WTC11 (cell line): Measurements from ENCODE around the gene F5. TPM values are rescaled to one million over a fixed set of nuclear protein-coding genes. Genes with fewer than 3 reads are reported as not detected.

Experiments
- ATAC-seq: fragments of 200-7000 bp; cut with Tn5 transposase; 2 replicates; pipeline ENCODE4 v1.10.0; 2021; ENCODE audit warnings: mild to moderate bottlenecking, moderate library complexity
- CTCF ChIA-PET: fragments of 300-600 bp; sonication (Branson Sonifier 250); formaldehyde crosslinking; loops from one replicate; lab custom pipeline; 2021; ENCODE audit warnings: antibody characterized with exemption; lab: Charles Lee
- POLR2A ChIA-PET: fragments of 350-600 bp; sonication (Branson Sonifier 250); formaldehyde crosslinking; loops from one replicate; lab custom pipeline; 2021; ENCODE audit warnings: antibody characterized with exemption; lab: Charles Lee
- DNase-seq: peaks from one replicate; pipeline ENCODE4 v3.0.0; 2021; ENCODE audit warnings: low spot score
- H3K27ac Mint-ChIP-seq: 2 replicates; pipeline ENCODE4 v1.8.0; 2021; ENCODE audit warnings: mixed read lengths
- H3K27me3 Mint-ChIP-seq: 2 replicates; pipeline ENCODE4 v1.8.0; 2021; ENCODE audit warnings: low read depth, mild to moderate bottlenecking, moderate library complexity, mixed read lengths
- H3K36me3 Mint-ChIP-seq: 2 replicates; pipeline ENCODE4 v1.8.0; 2021; ENCODE audit warnings: mixed read lengths
- H3K4me1 Mint-ChIP-seq: 2 replicates; pipeline ENCODE4 v1.8.0; 2022; ENCODE audit warnings: mixed read lengths
- H3K4me3 Mint-ChIP-seq: 2 replicates; pipeline ENCODE4 v1.8.0; 2021; ENCODE audit warnings: mild to moderate bottlenecking, moderate library complexity, mixed read lengths
- H3K9me3 Mint-ChIP-seq: 2 replicates; pipeline ENCODE4 v1.8.0; 2021; ENCODE audit warnings: mixed read lengths
- ATF6 ChIP-seq: sonication (generic); formaldehyde crosslinking; IDR thresholded peaks from 2 replicates; pipeline ENCODE4 v1.8.1; 2023; ENCODE audit warnings: mild to moderate bottlenecking, missing genetic modification reagents
- E2F4 ChIP-seq: sonication (generic); formaldehyde crosslinking; IDR thresholded peaks from 2 replicates; pipeline ENCODE4 v1.8.1; 2022; ENCODE audit warnings: low read depth, mild to moderate bottlenecking, moderate library complexity, missing genetic modification reagents, borderline replicate concordance
- ELF4 ChIP-seq: sonication (generic); formaldehyde crosslinking; IDR thresholded peaks from 2 replicates; pipeline ENCODE4 v1.8.1; 2022; ENCODE audit warnings: low read depth, mild to moderate bottlenecking, moderate library complexity, missing genetic modification reagents
- EMX1 ChIP-seq: fragments of 250-450 bp; sonication (Bioruptor Pico); IDR thresholded peaks from 2 replicates; pipeline ENCODE4 v1.8.0; 2021; ENCODE audit warnings: mild to moderate bottlenecking
- FOXJ3 ChIP-seq: sonication (generic); formaldehyde crosslinking; IDR thresholded peaks from 2 replicates; pipeline ENCODE4 v1.9.0; 2021; ENCODE audit warnings: missing genetic modification reagents, mild to moderate bottlenecking, borderline replicate concordance
- FOXK1 ChIP-seq: sonication (generic); formaldehyde crosslinking; IDR thresholded peaks from 2 replicates; pipeline ENCODE4 v1.8.0; 2022; ENCODE audit warnings: mild to moderate bottlenecking, moderate library complexity, missing genetic modification reagents
- HMGXB4 ChIP-seq: sonication (generic); formaldehyde crosslinking; IDR thresholded peaks from 2 replicates; pipeline ENCODE4 v1.8.1; 2023; ENCODE audit warnings: mild to moderate bottlenecking, moderate library complexity, missing genetic modification reagents
- IRF1 ChIP-seq: sonication (generic); formaldehyde crosslinking; IDR thresholded peaks from 2 replicates; pipeline ENCODE4 v1.8.0; 2023; ENCODE audit warnings: missing genetic modification reagents
- IRF2 ChIP-seq: sonication (generic); formaldehyde crosslinking; IDR thresholded peaks from 2 replicates; pipeline ENCODE4 v1.8.0; 2022; ENCODE audit warnings: low read depth, missing genetic modification reagents, borderline replicate concordance
- NFE2L1 ChIP-seq: sonication (generic); formaldehyde crosslinking; IDR thresholded peaks from 2 replicates; pipeline ENCODE4 v1.8.1; 2023; ENCODE audit warnings: missing genetic modification reagents
- NR1H2 ChIP-seq: sonication (generic); formaldehyde crosslinking; IDR thresholded peaks from 2 replicates; pipeline ENCODE4 v1.9.0; 2021; ENCODE audit warnings: mild to moderate bottlenecking, moderate library complexity, missing genetic modification reagents
- NR2C2 ChIP-seq: sonication (generic); formaldehyde crosslinking; IDR thresholded peaks from 2 replicates; pipeline ENCODE4 v1.8.0; 2022; ENCODE audit warnings: mild to moderate bottlenecking, missing genetic modification reagents
- OVOL2 ChIP-seq: fragments of 250-450 bp; sonication (Bioruptor Pico); IDR thresholded peaks from 2 replicates; pipeline ENCODE4 v1.9.0; 2021; ENCODE audit warnings: mild to moderate bottlenecking, borderline replicate concordance
- PRDM15 ChIP-seq: sonication (generic); formaldehyde crosslinking; IDR thresholded peaks from 2 replicates; pipeline ENCODE4 v1.8.0; 2022; ENCODE audit warnings: missing genetic modification reagents
- PREB ChIP-seq: sonication (generic); formaldehyde crosslinking; IDR thresholded peaks from 2 replicates; pipeline ENCODE4 v1.8.1; 2022; ENCODE audit warnings: mild to moderate bottlenecking, missing genetic modification reagents, moderate library complexity, borderline replicate concordance
- TEAD1 ChIP-seq: sonication (generic); formaldehyde crosslinking; IDR thresholded peaks from 2 replicates; pipeline ENCODE4 v1.8.0; 2022; ENCODE audit warnings: mild to moderate bottlenecking, missing genetic modification reagents
- TEAD4 ChIP-seq: sonication (generic); formaldehyde crosslinking; IDR thresholded peaks from 2 replicates; pipeline ENCODE4 v1.8.0; 2022; ENCODE audit warnings: mild to moderate bottlenecking, missing genetic modification reagents
- ZMAT4 ChIP-seq: fragments of 250-450 bp; sonication (Bioruptor Pico); IDR thresholded peaks from 2 replicates; pipeline ENCODE4 v1.9.0; 2021; ENCODE audit warnings: mild to moderate bottlenecking
- ZNF232 ChIP-seq: sonication (generic); formaldehyde crosslinking; IDR thresholded peaks from 2 replicates; pipeline ENCODE4 v1.8.0; 2022; ENCODE audit warnings: mild to moderate bottlenecking, missing genetic modification reagents
- total RNA-seq: library from RNA; stranded (reverse); gene quantifications from 3 replicates; pipeline ENCODE4 v1.2.3, GENCODE V29; 2021

F5 gene
- total RNA-seq, 1 experiment from 2014 or later, result 0.20 TPM

- CTCF ChIA-PET, result no interaction called here
- no peak for ATAC-seq
- TF ChIP-seq OVOL2 (CRISPR knock-in tag) (no peak), FOXJ3 (no peak), PRDM15 (no peak), TEAD1 (CRISPR knock-in tag) (no peak), ATF6 (no peak), NFE2L1 (CRISPR knock-in tag) (no peak), E2F4 (no peak), ZNF232 (CRISPR knock-in tag) (no peak), ZMAT4 (CRISPR knock-in tag) (no peak), FOXK1 (CRISPR knock-in tag) (no peak), IRF2 (CRISPR knock-in tag) (no peak), PREB (CRISPR knock-in tag) (no peak), EMX1 (CRISPR knock-in tag) (no peak), NR1H2 (no peak), HMGXB4 (CRISPR knock-in tag) (no peak), NR2C2 (CRISPR knock-in tag) (no peak), ELF4 (no peak), IRF1 (no peak), TEAD4 (CRISPR knock-in tag) (no peak)
- DNase-seq, result no peak
- H3K27me3 Mint-ChIP-seq, result no peaks in the 10 kb centered on the region
- no peak overlapping the region for H3K27ac Mint-ChIP-seq
- no peaks in the 10 kb centered on the region for H3K4me1 Mint-ChIP-seq
- POLR2A ChIA-PET, result no interaction called here
- H3K9me3 Mint-ChIP-seq, result peaks cover 21% of the 10 kb centered on the region
- no peaks in the 10 kb centered on the region; the same call in 1 of the 2 replicates for H3K36me3 Mint-ChIP-seq
- H3K4me3 Mint-ChIP-seq, result no peak overlapping the region
These were observed 22.6 kb downstream of the F5 start for GRCh38 chr1:169563650-169564049.
